Large intestine (tissue), 3 donors: ENCODE measurements around the gene DHX29. TPM values are rescaled to one million over a fixed set of nuclear protein-coding genes. Genes with fewer than 3 reads are reported as not detected.

Experiments used
- DNase-seq, 2 donors: peaks; one replicate each; pipeline versions ENCODE4 v3.0.0 to v3.0.0-alpha.2; 2013
- H3K27ac ChIP-seq: one replicate; pipeline ENCODE4 v1.5.1; 2013; ENCODE audit warnings: low read length
- H3K27me3 ChIP-seq: 2 replicates; pipeline ENCODE4 v1.6.1; 2013; ENCODE audit warnings: low read length; ENCODE audit not compliant: control insufficient read depth, insufficient read depth
- H3K36me3 ChIP-seq: 2 replicates; pipeline ENCODE4 v1.6.1; 2013; ENCODE audit warnings: low read length; ENCODE audit not compliant: control insufficient read depth, insufficient read depth
- H3K4me1 ChIP-seq: one replicate; pipeline ENCODE4 v1.6.1; 2013; ENCODE audit warnings: low read length; ENCODE audit not compliant: control insufficient read depth, insufficient read depth
- H3K4me3 ChIP-seq: one replicate; pipeline ENCODE4 v1.5.1; 2013; ENCODE audit warnings: low read length
- H3K9me3 ChIP-seq: one replicate; pipeline ENCODE4 v1.6.1; 2013; ENCODE audit warnings: mild to moderate bottlenecking, low read depth, low read length, moderate library complexity; ENCODE audit not compliant: control insufficient read depth
- WGBS: methylation state at CpG from one replicate; pipeline ENCODE4 v1.1.5; 2013; ENCODE audit warnings: low lambda C conversion rate; ENCODE audit not compliant: insufficient coverage; 5-methylcytosine and 5-hydroxymethylcytosine counted together
- polyA plus RNA-seq: library from polyadenylated mRNA; unstranded; fragments of 120-200 nt; gene quantifications from one replicate; pipeline ENCODE4 v1.2.1, GENCODE V29; 2013

DHX29 gene
- polyA plus RNA-seq, 1 donor = 28.3 TPM

GRCh38 chr5:55290991-55291390, 16.5 kb downstream of the DHX29 start:
- DNase-seq = peak; percentile 25 to 71
- H3K36me3 ChIP-seq = peaks cover 29% of the 10 kb centered on the region

GRCh38 chr5:55289808-55290207, 17.7 kb downstream of the DHX29 start:
- no peak overlapping the region for H3K4me3 ChIP-seq
- peaks cover 6% of the 10 kb centered on the region for H3K4me1 ChIP-seq
- DNase-seq = no peak
- H3K27ac ChIP-seq = no peak overlapping the region
- H3K9me3 ChIP-seq = peaks cover 5% of the 10 kb centered on the region
- no peaks in the 10 kb centered on the region for H3K27me3 ChIP-seq
- peaks cover 29% of the 10 kb centered on the region for H3K36me3 ChIP-seq

More at GRCh38 chr5:55290991-55291390, 16.5 kb downstream of the DHX29 start:
- Histone ChIP-seq H3K27ac (peak overlapping the region; percentile 30), H3K4me1 (peaks cover 6% of the 10 kb centered on the region), H3K4me3 (no peak overlapping the region), H3K9me3 (peaks cover 5% of the 10 kb centered on the region), H3K27me3 (no peaks in the 10 kb centered on the region)
- no CpG with 5 or more reads among the region's 2 CpGs for WGBS

GRCh38 chr5:55286411-55286933, 21.0 kb downstream of the DHX29 start:
- Histone ChIP-seq H3K4me3 (no peak overlapping the region), H3K27me3 (no peaks in the 10 kb centered on the region), H3K9me3 (no peaks in the 10 kb centered on the region), H3K36me3 (peaks cover 35% of the 10 kb centered on the region), H3K27ac (no peak overlapping the region), H3K4me1 (peaks cover 3% of the 10 kb centered on the region)
- DNase-seq = no peak
- no CpG with 5 or more reads among the region's 1 CpG for WGBS

GRCh38 chr5:55278778-55279177, 28.7 kb downstream of the DHX29 start:
- Histone ChIP-seq H3K4me1 (no peaks in the 10 kb centered on the region), H3K9me3 (no peaks in the 10 kb centered on the region), H3K4me3 (no peak overlapping the region), H3K27me3 (no peaks in the 10 kb centered on the region), H3K36me3 (peaks cover 70% of the 10 kb centered on the region), H3K27ac (no peak overlapping the region)
- no peak for DNase-seq
- 100% methylated on average over 3 of the region's 4 CpGs for WGBS

- peaks cover 69% of the 10 kb centered on the region for H3K36me3 ChIP-seq
- no peaks in the 10 kb centered on the region for H3K9me3 ChIP-seq
- H3K27me3 ChIP-seq = no peaks in the 10 kb centered on the region
- no peaks in the 10 kb centered on the region for H3K4me1 ChIP-seq
- no peak for DNase-seq
- 100% methylated on average over 1 of the region's 1 CpG for WGBS
- no peak overlapping the region for H3K4me3 ChIP-seq
- no peak overlapping the region for H3K27ac ChIP-seq
Measured at GRCh38 chr5:55276771-55277170, 30.7 kb downstream of the DHX29 start.

- Histone ChIP-seq H3K9me3 (no peaks in the 10 kb centered on the region), H3K27ac (no peak overlapping the region), H3K27me3 (no peaks in the 10 kb centered on the region), H3K36me3 (peaks cover 41% of the 10 kb centered on the region), H3K4me3 (no peak overlapping the region), H3K4me1 (no peaks in the 10 kb centered on the region)
- DNase-seq = peak; percentile 16 to 17
- WGBS = no CpG with 5 or more reads among the region's 3 CpGs
Measured at GRCh38 chr5:55258339-55258738, 49.2 kb downstream of the DHX29 start.

GRCh38 chr5:55254802-55255201, 52.7 kb downstream of the DHX29 start:
- H3K27ac ChIP-seq = no peak overlapping the region
- H3K27me3 ChIP-seq = no peaks in the 10 kb centered on the region
- H3K4me3 ChIP-seq = no peak overlapping the region
- WGBS = 55% methylated on average over 2 of the region's 4 CpGs
- H3K9me3 ChIP-seq = no peaks in the 10 kb centered on the region
- no peaks in the 10 kb centered on the region for H3K4me1 ChIP-seq
- DNase-seq = no peak
- peaks cover 28% of the 10 kb centered on the region for H3K36me3 ChIP-seq

GRCh38 chr5:55250064-55250463, 57.4 kb downstream of the DHX29 start:
- no peaks in the 10 kb centered on the region for H3K27me3 ChIP-seq
- H3K27ac ChIP-seq = no peak overlapping the region
- H3K9me3 ChIP-seq = no peaks in the 10 kb centered on the region
- 20% methylated on average over 1 of the region's 1 CpG for WGBS
- no peaks in the 10 kb centered on the region for H3K4me1 ChIP-seq
- H3K4me3 ChIP-seq = no peak overlapping the region
- no peak for DNase-seq
- H3K36me3 ChIP-seq = no peaks in the 10 kb centered on the region

- no peak for DNase-seq
- no peaks in the 10 kb centered on the region for H3K9me3 ChIP-seq
- peaks cover 28% of the 10 kb centered on the region for H3K27me3 ChIP-seq
- no peak overlapping the region for H3K27ac ChIP-seq
- no peaks in the 10 kb centered on the region for H3K4me1 ChIP-seq
- H3K36me3 ChIP-seq = no peaks in the 10 kb centered on the region
- H3K4me3 ChIP-seq = no peak overlapping the region
- no CpG with 5 or more reads among the region's 4 CpGs for WGBS
Measured at GRCh38 chr5:55241746-55242145, 65.7 kb downstream of the DHX29 start.

- H3K27me3 ChIP-seq = peaks cover 70% of the 10 kb centered on the region
- peaks cover 12% of the 10 kb centered on the region for H3K9me3 ChIP-seq
- WGBS = 33% methylated on average over 1 of the region's 10 CpGs
Measured at GRCh38 chr5:55236800-55237199, 70.7 kb downstream of the DHX29 start.

GRCh38 chr5:55234121-55234700, 73.3 kb downstream of the DHX29 start:
- H3K4me3 ChIP-seq = peak overlapping the region; percentile 43
- peaks cover 31% of the 10 kb centered on the region for H3K4me1 ChIP-seq
- peaks cover 18% of the 10 kb centered on the region for H3K9me3 ChIP-seq
- H3K36me3 ChIP-seq = no peaks in the 10 kb centered on the region
- peaks cover 87% of the 10 kb centered on the region for H3K27me3 ChIP-seq
- DNase-seq = peak in 1 of 2 donors; percentile 66
- WGBS = no CpG with 5 or more reads among the region's 31 CpGs
- no peak overlapping the region for H3K27ac ChIP-seq

More at GRCh38 chr5:55236800-55237199, 70.7 kb downstream of the DHX29 start:
- H3K4me3 ChIP-seq = no peak overlapping the region
- H3K27ac ChIP-seq = no peak overlapping the region
- peaks cover 24% of the 10 kb centered on the region for H3K4me1 ChIP-seq
- no peaks in the 10 kb centered on the region for H3K36me3 ChIP-seq
- DNase-seq = no peak
